Activated CD4-positive, alpha-beta T cell treated with anti-CD3 and anti-CD28 coated beads, Interleukin-2, amount 50 U/mL, for 24 hours (primary cell): ENCODE measurements around the gene ERBIN.
"Not testable (repeated sequence)": the region's sequence is repeated elsewhere in the genome, so short reads cannot be mapped to it uniquely, and the experiment has no call there.

Experiments used
- DNase-seq, 2 donors: peaks; one replicate each; pipeline ENCODE4 v3.0.0-alpha.2; 2020; ENCODE audit warnings: low read depth in 1 of 2, low spot score in 1 of 2

The ERBIN gene

GRCh38 chr5:65955746-65956145, 29.4 kb downstream of the ERBIN start:
- DNase-seq: no peak

DNA sequence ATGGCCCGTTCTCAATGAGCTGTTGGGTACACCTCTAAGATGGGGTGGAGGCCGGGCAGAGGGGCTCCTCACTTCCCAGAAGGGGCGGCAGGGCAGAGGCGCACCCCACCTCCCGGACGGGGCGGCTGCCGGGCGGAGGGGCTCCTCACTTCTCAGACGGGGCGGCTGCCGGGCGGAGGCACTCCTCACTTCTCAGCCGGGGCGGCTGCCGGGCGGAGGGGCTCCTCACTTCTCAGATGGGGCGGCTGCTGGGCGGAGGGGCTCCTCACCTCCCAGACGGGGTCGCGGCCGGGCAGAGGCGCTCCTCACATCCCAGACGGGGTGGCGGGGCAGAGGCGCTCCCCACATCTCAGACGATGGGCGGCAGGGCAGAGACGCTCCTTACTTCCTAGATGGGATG, 31.3 kb downstream of the ERBIN start:
- not testable (repeated sequence) for DNase-seq

DNA sequence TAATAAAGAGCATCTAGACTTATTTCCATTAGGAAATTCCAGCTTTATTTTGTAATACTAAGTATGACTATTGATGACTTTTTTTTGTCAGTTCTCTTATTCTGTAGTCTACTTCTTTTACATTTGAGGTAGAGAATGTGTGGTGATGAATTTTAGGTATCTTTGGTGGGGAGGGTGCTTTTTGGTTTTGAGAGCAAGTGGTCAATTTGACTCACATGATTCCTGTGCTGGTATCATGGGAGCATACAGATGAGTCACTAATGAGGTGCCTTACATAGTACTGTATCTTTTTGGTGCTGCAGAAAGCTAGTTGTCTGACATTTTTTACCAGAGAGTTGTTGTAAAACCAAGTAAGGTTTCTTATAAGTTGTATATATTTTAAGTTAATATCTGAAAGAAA, 35.3 kb downstream of the ERBIN start:
- peak in 1 of 2 donors; percentile 25 for DNase-seq

DNA sequence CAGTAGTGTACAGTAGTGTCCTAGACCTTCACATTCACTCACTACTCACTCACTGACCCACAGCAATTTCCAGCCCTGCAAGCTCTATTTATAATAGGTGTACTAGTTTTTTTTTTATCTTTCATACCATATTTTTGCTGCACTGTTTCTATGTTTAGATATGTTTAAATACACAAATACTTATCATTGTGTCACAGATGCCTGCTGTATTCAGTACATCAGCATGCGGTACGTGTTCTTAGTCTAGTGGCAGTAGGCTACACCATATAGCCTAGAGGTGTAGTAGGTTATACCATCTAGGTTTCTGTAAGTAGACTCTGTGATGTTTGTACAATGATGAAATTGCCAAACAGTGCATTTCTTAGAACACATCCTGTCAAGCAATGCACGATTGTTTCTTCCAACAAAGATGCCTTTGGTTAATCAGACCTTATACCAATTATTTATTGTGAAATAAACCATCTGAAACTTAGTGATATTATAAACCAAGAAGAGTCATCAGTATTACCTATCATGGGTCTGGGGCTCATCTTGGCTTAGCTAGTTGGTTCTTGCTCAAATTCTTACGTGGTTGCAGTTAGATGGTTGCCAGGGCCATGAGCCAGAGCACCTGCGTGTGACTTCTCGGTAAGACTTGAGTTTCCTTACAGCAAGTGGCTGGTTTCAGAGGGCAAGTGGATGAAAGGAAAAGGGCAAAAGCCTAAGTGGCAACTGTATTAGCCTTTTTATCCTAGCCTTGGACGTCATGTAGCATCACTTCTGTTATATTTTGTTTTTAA, 41.1 kb downstream of the ERBIN start:
- no peak for DNase-seq

DNA sequence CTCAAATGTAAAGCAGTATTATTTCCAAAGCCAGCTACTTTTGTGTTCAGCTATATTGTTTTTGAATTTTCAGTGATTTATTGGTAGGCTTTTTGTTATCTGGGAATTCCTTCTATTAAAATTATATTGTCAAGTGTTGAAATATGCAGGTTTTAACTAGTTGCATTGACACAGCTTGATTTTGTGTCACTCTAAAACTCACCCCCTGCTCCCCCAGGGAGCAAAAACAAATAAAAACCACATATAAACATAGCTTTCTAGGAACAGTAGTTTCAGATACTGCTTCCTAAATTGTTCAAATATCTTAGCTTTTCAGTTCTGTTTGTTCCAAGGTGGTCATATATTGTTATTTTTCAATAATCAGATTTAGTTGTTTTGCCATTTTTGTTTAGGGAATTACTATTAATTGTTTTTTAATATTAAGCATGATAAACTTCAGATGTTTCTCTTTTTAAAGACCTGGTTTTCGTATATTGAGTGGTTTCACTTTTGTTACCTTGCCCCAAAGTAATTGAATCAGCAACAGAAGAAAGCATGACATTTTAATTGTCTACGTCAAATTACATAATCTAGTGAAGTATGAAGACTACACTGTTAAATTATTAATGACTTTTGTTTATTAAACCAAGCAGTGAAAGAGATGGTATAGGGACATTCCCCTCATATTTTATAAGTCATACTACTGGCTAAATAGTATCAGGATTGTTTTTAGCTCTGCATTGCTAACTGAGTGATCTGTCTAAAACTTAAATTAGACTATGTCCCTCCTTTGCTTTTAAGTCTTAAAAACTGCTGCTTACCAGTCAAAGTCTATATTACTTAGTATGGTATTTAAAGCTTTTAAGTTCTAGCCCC, 43.4 kb downstream of the ERBIN start:
- no peak for DNase-seq

- DNase-seq: no peak
Measured at GRCh38 chr5:65970481-65971367, 44.3 kb downstream of the ERBIN start.

- no peak for DNase-seq
Measured at GRCh38 chr5:65971643-65972042, 45.3 kb downstream of the ERBIN start.

- DNase-seq: not testable (repeated sequence)
Measured at GRCh38 chr5:65972896-65973295, 46.5 kb downstream of the ERBIN start.

GRCh38 chr5:65978251-65978650, 51.9 kb downstream of the ERBIN start:
- no peak for DNase-seq

DNA sequence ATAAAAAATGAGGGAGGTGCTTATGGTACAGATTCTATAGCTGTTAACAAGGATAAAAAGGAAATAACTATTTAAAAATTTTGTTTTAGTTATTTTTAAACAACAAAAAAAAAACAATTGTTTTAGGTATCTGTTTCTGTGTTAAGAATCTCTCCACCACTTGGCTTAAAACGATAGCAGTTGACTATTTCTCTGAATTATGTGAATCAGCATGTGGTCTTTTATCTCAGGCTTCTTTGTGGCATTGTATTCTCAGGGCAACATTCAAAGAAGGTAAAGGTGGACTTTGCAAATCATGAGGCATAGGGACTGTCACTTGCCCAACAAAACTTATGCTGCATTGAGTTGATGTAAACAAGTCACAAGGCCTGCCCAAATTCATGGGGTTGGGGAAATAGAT, 55.2 kb downstream of the ERBIN start:
- DNase-seq: no peak

GRCh38 chr5:65981969-65982619, 55.7 kb downstream of the ERBIN start:
- no peak for DNase-seq

- DNase-seq: no peak
Measured at GRCh38 chr5:65982635-65983034, 56.3 kb downstream of the ERBIN start.

- no peak for DNase-seq
Measured at GRCh38 chr5:65984098-65984885, 57.9 kb downstream of the ERBIN start.

DNA sequence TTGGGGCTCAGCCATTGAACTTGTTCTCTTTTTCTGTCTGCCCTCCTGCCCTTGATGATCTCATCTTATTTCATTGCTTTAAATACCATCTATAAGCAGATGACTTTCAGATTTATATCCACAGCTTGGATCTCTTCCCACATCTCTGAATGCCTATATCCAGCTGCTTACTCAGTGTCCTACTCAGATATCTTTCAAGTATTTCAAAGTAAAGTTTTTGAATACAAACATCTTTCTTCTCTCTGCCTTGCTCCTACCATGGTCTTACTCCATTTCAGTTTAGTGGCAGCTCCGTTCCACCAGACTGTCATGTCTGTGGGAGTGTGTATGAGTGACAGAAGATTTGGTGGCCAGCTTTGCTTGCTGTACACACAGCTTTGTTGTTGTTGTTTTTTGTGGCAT, 59.7 kb downstream of the ERBIN start:
- DNase-seq: no peak

DNA sequence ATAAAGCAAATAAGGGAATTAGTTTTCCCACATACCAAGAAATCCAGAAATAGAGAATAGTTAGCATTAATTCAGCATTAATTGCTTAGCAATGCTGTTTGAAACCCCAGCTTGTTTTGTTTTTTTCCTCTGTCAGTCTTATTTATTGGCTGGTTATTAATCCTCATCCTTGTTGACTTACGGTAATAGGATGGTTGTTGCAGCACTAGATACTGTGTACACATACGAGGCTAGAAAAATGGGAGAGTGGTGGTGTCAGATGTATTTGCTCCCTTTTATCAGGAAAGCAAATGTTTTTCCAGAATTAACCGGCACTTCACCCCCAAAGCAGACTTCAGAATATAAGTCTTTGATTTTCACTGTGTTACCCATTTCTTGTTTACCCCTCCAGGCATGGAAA, 60.4 kb downstream of the ERBIN start:
- no peak for DNase-seq

- no peak for DNase-seq
Measured at GRCh38 chr5:65987982-65988381, 61.6 kb downstream of the ERBIN start.

GRCh38 chr5:65989158-65989557, 62.8 kb downstream of the ERBIN start:
- DNase-seq: no peak

- DNase-seq: no peak
Measured at GRCh38 chr5:65992630-65993029, 66.3 kb downstream of the ERBIN start.

GRCh38 chr5:65994117-65994786, 67.9 kb downstream of the ERBIN start:
- no peak for DNase-seq
